Mucosa of stomach (tissue), 1 donor: Measurements from ENCODE around the gene LRP2.

Experiments used
- H3K27me3 ChIP-seq: one replicate; pipeline ENCODE4 v1.7.0; 2013; ENCODE audit warnings: mild to moderate bottlenecking, low read length; ENCODE audit not compliant: control insufficient read depth, insufficient read depth
- H3K36me3 ChIP-seq: one replicate; pipeline ENCODE4 v1.7.0; 2013; ENCODE audit warnings: low read length; ENCODE audit not compliant: control insufficient read depth, insufficient read depth
- H3K4me1 ChIP-seq: one replicate; pipeline ENCODE4 v1.7.0; 2013; ENCODE audit warnings: mild to moderate bottlenecking, low read length; ENCODE audit not compliant: control insufficient read depth, insufficient read depth
- H3K4me3 ChIP-seq: one replicate; pipeline ENCODE4 v1.7.0; 2013; ENCODE audit warnings: low read length
- H3K9ac ChIP-seq: one replicate; pipeline ENCODE4 v1.7.0; 2013; ENCODE audit warnings: mild to moderate bottlenecking, low read length, moderate library complexity
- H3K9me3 ChIP-seq: one replicate; pipeline ENCODE4 v1.7.0; 2013; ENCODE audit warnings: mild to moderate bottlenecking, low read length, moderate library complexity; ENCODE audit not compliant: control insufficient read depth
- donor health status: Pancreatic carcinoma.

The LRP2 gene

DNA sequence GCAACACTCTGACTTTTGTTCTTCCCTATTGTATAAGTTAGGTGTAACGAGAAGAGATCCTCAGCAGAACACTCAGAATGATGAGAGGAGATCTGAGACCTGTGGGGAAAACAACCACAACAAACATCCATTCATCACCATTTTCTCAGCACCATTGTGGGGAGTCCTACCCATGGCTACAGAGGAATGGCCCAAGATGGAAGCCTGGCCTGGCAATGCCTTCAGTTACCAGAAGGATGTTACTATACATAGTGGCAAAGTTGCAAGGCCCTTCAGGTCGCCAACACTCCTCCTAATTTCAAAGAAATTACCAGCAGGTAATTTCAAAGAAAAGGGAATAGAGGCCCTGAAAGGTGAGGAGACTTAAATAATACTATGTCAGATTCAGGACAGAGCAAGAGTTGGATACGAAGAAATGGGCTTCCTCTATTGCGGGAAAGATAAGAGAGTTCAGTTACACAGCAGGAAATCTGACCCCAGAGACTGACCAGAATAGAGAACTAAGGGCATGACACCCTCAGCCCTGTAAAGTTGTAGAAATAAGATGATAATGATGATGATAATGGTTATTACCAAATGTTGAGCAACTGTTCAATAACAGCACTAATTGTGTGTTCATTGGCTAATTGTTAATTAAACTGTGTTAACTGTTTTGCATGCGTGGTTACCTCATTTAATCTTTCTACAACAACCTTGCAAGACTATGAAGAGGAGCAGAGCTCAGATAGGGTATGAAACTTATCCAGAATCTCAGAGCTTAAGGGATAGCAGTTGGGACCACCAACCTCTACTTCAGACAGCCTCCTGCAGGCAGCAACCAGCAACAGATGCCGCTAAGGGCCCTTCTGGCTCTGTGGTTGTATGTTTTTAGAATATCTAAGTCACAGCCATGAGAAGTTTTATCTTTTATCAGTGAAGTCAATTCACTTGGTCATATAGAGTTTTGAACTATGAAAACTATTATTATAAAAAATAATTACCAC is 255.5 kb downstream of the LRP2 start:
- Histone ChIP-seq H3K4me1 (peaks cover 6% of the 10 kb centered on the region), H3K36me3 (no peaks in the 10 kb centered on the region), H3K4me3 (no peak overlapping the region), H3K9ac (no peak overlapping the region), H3K27me3 (peaks cover 5% of the 10 kb centered on the region), H3K9me3 (no peaks in the 10 kb centered on the region)

DNA sequence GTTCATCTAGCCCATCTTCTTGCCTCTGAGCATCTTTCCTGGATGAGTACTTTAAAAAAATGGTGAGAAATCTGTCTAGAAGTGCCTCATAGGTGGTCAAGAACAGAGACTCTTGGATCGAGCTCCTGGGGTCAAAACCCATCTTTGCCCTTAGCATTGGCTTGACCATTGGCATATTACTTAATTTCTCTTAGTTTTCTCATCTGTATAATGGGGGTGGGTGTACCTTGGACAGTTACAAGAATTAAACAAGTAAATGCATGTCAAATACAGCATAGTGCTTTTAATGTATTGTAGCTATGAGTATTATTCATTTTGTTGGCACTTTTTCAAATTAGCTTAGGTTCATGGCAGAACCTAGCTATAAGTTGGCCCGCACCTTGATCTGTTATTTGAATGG is 256.2 kb downstream of the LRP2 start:
- Histone ChIP-seq H3K9me3 (no peaks in the 10 kb centered on the region), H3K4me3 (no peak overlapping the region), H3K4me1 (peaks cover 6% of the 10 kb centered on the region), H3K27me3 (peaks cover 5% of the 10 kb centered on the region), H3K9ac (no peak overlapping the region), H3K36me3 (no peaks in the 10 kb centered on the region)

DNA sequence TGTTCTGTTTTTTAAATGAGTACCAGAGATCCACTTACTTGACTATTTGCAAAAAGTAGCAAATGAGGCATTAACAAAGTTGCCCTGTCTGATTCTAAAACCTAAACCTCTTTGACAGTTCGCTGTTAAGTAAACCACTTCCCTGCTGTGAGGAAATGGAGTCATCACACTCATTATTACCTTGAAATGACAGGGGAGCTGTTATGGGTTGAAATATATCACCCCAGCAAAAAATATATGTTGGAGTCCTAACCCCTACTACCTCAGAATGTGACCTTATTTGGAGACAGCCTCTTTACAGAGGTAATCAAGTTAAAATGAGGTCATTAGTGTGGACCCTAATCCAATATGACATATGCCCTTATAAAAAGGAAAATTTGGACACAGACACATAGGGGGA is 256.9 kb downstream of the LRP2 start:
- H3K9me3 ChIP-seq: no peaks in the 10 kb centered on the region
- no peak overlapping the region for H3K9ac ChIP-seq
- peaks cover 6% of the 10 kb centered on the region for H3K4me1 ChIP-seq
- H3K27me3 ChIP-seq: peaks cover 5% of the 10 kb centered on the region
- H3K4me3 ChIP-seq: no peak overlapping the region
- H3K36me3 ChIP-seq: no peaks in the 10 kb centered on the region

DNA sequence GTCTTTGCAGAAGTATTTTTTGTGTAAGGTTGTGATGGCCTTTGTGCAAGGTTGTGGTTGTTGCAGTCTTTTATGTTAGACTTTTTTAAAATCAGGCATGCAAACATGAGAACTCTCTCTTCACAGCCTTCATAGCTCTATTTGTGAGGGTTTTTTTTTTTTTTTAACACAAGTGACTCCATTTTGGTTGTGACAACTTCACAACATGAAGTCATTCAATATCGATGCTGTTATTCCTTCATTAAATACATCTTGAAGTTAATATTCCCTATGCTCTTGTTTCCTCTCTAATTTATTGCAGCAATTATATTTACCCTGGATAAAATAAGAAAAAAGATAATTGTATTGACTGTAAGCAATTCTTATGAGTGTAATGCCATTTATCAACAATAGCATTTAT is 257.5 kb downstream of the LRP2 start:
- H3K27me3 ChIP-seq: no peaks in the 10 kb centered on the region
- H3K4me1 ChIP-seq: peaks cover 4% of the 10 kb centered on the region
- no peak overlapping the region for H3K4me3 ChIP-seq
- H3K9ac ChIP-seq: no peak overlapping the region
- H3K36me3 ChIP-seq: no peaks in the 10 kb centered on the region
- H3K9me3 ChIP-seq: no peaks in the 10 kb centered on the region

DNA sequence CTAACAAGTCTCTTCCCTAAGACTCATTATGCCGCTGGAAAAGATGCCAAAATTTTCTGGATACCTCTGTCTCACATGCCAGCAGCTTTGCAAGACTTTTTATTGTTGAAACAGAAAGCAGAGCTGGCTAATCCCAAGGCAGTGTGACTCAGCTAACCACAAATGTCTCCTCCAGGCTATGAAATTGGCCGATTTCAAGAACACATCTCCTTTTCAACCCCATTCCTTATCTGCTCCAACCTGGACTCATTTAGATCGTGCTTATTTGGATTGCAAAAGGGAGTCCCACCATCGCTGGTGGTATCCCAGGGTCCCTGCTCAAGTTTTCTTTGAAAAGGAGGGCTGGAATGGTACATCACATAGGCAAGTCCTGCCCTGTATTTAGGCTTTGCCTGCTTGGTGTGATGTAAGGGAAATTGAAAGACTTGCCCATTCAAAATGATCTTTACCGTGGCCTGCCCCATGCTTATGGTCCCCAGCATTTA is 266.7 kb downstream of the LRP2 start:
- Histone ChIP-seq H3K36me3 (no peaks in the 10 kb centered on the region), H3K27me3 (no peaks in the 10 kb centered on the region), H3K4me1 (peaks cover 12% of the 10 kb centered on the region), H3K9ac (no peak overlapping the region), H3K9me3 (no peaks in the 10 kb centered on the region), H3K4me3 (no peak overlapping the region)

DNA sequence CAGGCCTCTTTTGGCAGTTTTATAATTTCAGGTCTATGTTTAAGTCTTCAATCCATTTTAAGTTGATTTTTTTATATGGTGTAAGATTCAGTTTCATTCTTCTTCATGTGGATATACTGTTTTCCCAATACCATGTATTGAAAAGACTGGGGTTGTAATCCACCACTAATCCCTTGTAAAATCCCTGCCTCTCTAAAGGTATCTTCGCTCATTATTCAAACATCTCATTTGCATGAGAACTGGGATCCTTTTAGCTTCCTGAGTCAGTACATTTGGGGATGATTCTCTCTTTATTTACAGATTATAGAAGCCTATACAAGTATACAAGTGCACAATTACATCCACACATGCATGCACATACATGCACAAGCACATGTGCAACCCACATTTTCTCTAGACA is 267.7 kb downstream of the LRP2 start:
- H3K36me3 ChIP-seq: no peaks in the 10 kb centered on the region
- no peak overlapping the region for H3K9ac ChIP-seq
- H3K9me3 ChIP-seq: no peaks in the 10 kb centered on the region

DNA sequence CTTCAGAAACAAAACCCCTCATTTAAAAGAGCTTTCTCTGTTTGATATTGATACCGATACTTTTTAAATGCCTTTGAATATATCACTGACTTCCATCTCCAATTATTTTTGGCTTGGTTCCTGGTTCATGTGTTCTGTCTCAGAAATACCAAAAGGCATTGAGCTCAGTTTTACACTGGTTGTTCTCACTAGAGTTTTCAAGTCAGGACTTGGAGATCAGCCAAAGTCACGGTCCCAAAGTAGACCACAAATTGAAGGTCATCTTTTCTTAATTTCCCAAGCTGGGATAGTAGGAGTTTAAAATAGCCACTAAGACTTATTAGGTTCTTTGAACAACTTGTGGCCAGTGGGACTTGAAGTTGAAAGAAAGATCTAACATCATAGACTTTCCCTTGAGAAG is 268.8 kb downstream of the LRP2 start:
- H3K9me3 ChIP-seq: no peaks in the 10 kb centered on the region
- H3K36me3 ChIP-seq: no peaks in the 10 kb centered on the region
- peaks cover 12% of the 10 kb centered on the region for H3K4me1 ChIP-seq
- H3K4me3 ChIP-seq: no peak overlapping the region
- no peak overlapping the region for H3K9ac ChIP-seq
- H3K27me3 ChIP-seq: no peaks in the 10 kb centered on the region

More for the DNA sequence above, 267.7 kb downstream of the LRP2 start:
- Histone ChIP-seq H3K27me3 (no peaks in the 10 kb centered on the region), H3K4me3 (no peak overlapping the region), H3K4me1 (peaks cover 12% of the 10 kb centered on the region)

DNA sequence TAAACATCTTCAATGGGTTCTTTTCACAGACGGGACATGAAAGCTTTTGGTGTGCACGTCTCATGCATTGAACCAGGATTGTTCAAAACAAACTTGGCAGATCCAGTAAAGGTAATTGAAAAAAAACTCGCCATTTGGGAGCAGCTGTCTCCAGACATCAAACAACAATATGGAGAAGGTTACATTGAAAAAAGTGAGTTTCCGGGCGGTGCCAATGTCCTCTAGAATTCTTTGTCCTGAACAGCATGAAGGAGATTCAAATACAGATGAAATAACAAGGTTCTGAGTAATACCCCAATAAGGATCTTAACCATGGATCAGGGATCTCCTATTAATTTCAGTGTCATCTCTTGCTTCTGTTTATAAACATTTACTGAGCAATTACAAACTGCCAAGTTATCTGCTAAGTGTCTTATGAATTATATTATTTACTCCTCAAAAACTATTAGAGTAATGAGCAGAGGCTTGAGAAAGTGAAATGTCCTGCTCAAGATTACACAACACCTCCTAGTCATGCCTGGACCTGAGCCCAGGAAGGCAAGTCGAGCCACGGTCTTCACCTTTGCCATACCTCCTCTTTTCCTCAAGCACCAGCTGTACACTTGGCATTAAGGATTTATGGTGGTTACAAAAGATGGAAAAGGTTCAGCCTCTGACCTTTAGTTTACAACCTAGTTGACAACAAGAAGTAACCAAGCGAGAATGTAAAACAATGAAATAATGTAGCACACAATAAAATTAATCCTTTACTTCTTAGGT is 270.4 kb downstream of the LRP2 start:
- H3K9me3 ChIP-seq: no peaks in the 10 kb centered on the region
- H3K36me3 ChIP-seq: no peaks in the 10 kb centered on the region
- no peaks in the 10 kb centered on the region for H3K27me3 ChIP-seq
- H3K4me3 ChIP-seq: no peak overlapping the region
- peaks cover 12% of the 10 kb centered on the region for H3K4me1 ChIP-seq
- no peak overlapping the region for H3K9ac ChIP-seq

DNA sequence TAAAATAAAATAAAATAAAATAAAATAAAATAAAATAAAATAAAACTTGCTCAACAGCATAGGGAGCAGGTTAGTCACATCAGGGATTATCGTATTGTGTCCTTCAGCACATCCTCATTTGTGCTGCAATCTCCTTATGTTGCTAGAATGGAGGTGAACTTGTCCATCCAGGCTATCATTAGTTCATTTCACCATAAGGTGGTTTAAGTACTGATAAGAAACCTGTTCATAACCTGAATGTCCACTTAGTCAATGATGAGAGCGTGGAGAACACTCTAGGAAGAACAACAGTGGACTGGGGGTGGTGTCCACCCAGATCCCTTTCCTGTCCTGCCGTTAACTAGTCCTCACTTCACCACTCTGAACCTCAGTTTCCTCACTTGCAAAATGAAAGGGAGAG is 271.1 kb downstream of the LRP2 start:
- Histone ChIP-seq H3K9me3 (no peaks in the 10 kb centered on the region), H3K9ac (no peak overlapping the region), H3K27me3 (no peaks in the 10 kb centered on the region), H3K4me1 (peaks cover 12% of the 10 kb centered on the region), H3K4me3 (no peak overlapping the region), H3K36me3 (no peaks in the 10 kb centered on the region)

DNA sequence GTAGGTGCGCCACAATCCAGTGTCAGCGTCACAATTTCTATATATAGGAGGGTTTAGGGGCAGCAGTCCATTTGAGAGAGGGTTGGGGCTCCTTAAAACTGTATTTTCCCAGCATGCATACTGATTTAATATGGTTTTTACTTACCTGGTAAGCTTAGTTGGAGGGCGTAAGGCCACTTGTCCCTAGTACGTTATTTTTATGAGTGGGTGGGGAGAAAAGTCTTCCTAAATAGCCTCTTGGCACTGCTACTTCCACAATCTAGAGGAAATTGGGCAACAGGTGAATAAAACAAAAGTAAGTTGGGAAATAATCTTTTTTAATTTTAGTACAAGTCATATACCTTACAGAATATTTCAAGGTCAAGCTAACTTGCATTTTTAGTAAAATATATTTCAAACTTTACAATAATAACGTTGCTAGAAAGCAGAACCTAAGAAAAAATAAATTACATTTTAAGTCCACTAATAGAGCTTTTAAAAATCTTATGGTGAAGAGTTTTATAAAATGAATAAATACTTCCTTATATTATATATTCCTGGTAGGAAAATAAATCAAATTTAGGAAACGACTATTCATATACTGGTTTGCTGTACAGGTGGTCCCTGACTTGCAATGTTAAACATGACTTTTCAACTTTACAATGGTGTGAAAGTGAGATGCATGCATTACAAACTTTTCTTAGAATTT is 272.1 kb downstream of the LRP2 start:
- H3K4me3 ChIP-seq: no peak overlapping the region
- H3K27me3 ChIP-seq: no peaks in the 10 kb centered on the region
- H3K9ac ChIP-seq: no peak overlapping the region
- no peaks in the 10 kb centered on the region for H3K36me3 ChIP-seq
- no peaks in the 10 kb centered on the region for H3K9me3 ChIP-seq
- peaks cover 12% of the 10 kb centered on the region for H3K4me1 ChIP-seq

DNA sequence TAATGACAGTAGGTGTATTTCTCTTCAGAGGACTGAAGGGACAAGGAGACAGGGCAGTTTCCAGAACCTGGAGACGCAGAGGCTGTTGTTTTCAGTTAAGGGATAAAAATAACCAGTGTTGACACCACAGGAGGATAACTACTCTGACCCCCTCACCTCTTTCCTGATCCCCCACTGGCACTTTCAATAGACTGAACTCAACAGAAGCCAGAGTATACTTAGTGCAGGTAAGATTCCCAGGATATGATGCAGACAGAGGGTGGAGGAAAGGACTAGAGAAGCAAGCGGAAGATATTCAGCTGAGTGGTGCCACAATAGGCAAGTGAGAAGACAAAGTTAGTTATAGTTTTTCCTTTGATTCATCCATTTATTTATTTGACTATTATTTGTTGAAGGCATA is 273.2 kb downstream of the LRP2 start:
- H3K9ac ChIP-seq: no peak overlapping the region
- H3K36me3 ChIP-seq: no peaks in the 10 kb centered on the region
- no peaks in the 10 kb centered on the region for H3K9me3 ChIP-seq
- H3K4me3 ChIP-seq: no peak overlapping the region
- H3K4me1 ChIP-seq: peaks cover 12% of the 10 kb centered on the region
- H3K27me3 ChIP-seq: no peaks in the 10 kb centered on the region
